HepG2 (cell line): ENCODE measurements around the gene RAP2A. TPM values are rescaled to one million over a fixed set of nuclear protein-coding genes. Genes with fewer than 3 reads are reported as not detected.
A peak's percentile ranks its signal among the peaks of the same experiment; 100 is the strongest.

Source experiments
- BHLHE40 ChIP-seq: IDR thresholded peaks from 2 replicates; pipeline ENCODE4 v1.6.1; 2011; ENCODE audit warnings: low read length, improper control_type of control experiment
- CENPT ChIP-seq: sonication (generic); formaldehyde crosslinking; IDR thresholded peaks from 2 replicates; pipeline ENCODE4 v1.8.0; 2022; ENCODE audit warnings: low read depth, mild to moderate bottlenecking, moderate library complexity, missing genetic modification reagents
- MAZ ChIP-seq, 2 experiments: sonication (generic) in 1 of 2; formaldehyde crosslinking in 1 of 2; IDR thresholded peaks; 2 replicates each; pipeline versions ENCODE4 v1.5.0 to v1.6.1; 2012 to 2020; ENCODE audit warnings: low read depth in 2 of 2, mild to moderate bottlenecking in 2 of 2, borderline replicate concordance in 1 of 2, improper control_type of control experiment in 1 of 2, low read length in 1 of 2, missing genetic modification reagents in 1 of 2, moderate library complexity in 1 of 2
- SP1 ChIP-seq, 2 experiments: fragments of 450-650 bp in 1 of 2; sonication (generic) in 1 of 2; formaldehyde crosslinking in 1 of 2; IDR thresholded peaks; 2 replicates each; pipeline versions ENCODE4 v1.4.0 to v1.6.1; 2016 to 2020; ENCODE audit warnings: missing genetic modification reagents in 1 of 2
- TFAP4 ChIP-seq: sonication (generic); IDR thresholded peaks from 2 replicates; pipeline ENCODE4 v1.6.1; 2016; ENCODE audit warnings: low read depth, borderline replicate concordance
- TFDP2 ChIP-seq: sonication (generic); formaldehyde crosslinking; IDR thresholded peaks from 2 replicates; pipeline ENCODE4 v1.4.0; 2020; ENCODE audit warnings: missing genetic modification reagents
- UBTF ChIP-seq: sonication (generic); formaldehyde crosslinking; IDR thresholded peaks from 2 replicates; pipeline ENCODE4 v1.4.0; 2020; ENCODE audit warnings: mild to moderate bottlenecking, missing genetic modification reagents
- ZFP1 ChIP-seq: IDR thresholded peaks from 2 replicates; pipeline ENCODE4 v1.6.1; 2016
- ZFP62 ChIP-seq: sonication (generic); formaldehyde crosslinking; IDR thresholded peaks from 2 replicates; pipeline ENCODE4 v1.4.0; 2020; ENCODE audit warnings: missing genetic modification reagents
- ZNF207 ChIP-seq: fragments of 450-650 bp; IDR thresholded peaks from 2 replicates; pipeline ENCODE4 v1.6.1; 2016; ENCODE audit warnings: antibody characterized with exemption, borderline replicate concordance
- ZNF407 ChIP-seq: sonication (generic); formaldehyde crosslinking; IDR thresholded peaks from one replicate; pipeline ENCODE4 v1.5.1; 2020; ENCODE audit warnings: mild to moderate bottlenecking, missing genetic modification reagents; ENCODE audit errors: not compliant biosample characterization
- ZNF546 ChIP-seq: sonication (generic); formaldehyde crosslinking; conservative IDR thresholded peaks from 2 replicates; pipeline ENCODE4 v1.8.1; 2023; ENCODE audit warnings: mild to moderate bottlenecking, missing genetic modification reagents
- ZNF839 ChIP-seq: sonication (generic); formaldehyde crosslinking; IDR thresholded peaks from 2 replicates; pipeline ENCODE4 v1.4.0; 2020; ENCODE audit warnings: missing genetic modification reagents, mild to moderate bottlenecking, borderline replicate concordance
- ZSCAN12 ChIP-seq: sonication (generic); formaldehyde crosslinking; IDR thresholded peaks from 2 replicates; pipeline ENCODE4 v1.9.0; 2021; ENCODE audit warnings: mild to moderate bottlenecking, missing genetic modification reagents
- polyA plus RNA-seq, 8 experiments: library from polyadenylated mRNA; depleted of rRNA in 3 of 8; stranded (reverse) in 7 of 8; unstranded in 1 of 8; fragments of >200 nt; fragmentation: Illumina TruSeq in 4 of 8; extraction: Trizol in 4 of 8; gene quantifications; 2 replicates each; pipeline versions ENCODE4 v1.2.1 to v1.2.3, GENCODE V29; 2011 to 2016; ENCODE audit warnings: low read depth in 4 of 8, missing spikeins in 1 of 8, mixed read lengths in 1 of 8; ENCODE audit not compliant: insufficient read depth in 1 of 8
- total RNA-seq, 5 experiments: library from RNA; depleted of rRNA; stranded (reverse); fragments of >200 nt; fragmentation: Illumina TruSeq; extraction: Trizol; gene quantifications; 2 replicates each; pipeline ENCODE4 v1.2.3, GENCODE V29; 2016; ENCODE audit warnings: low read depth in 1 of 5

Gene RAP2A
- total and polyA plus RNA-seq, 2 of the 13 experiments (the other 11 are each of a cell fraction or from before 2014, with no cell fraction given) = 9.9 to 23.1 TPM

- TF ChIP-seq ZSCAN12 (CRISPR knock-in tag) (no peak), ZNF207 (no peak), ZFP62 (no peak), BHLHE40 (no peak), TFAP4 (no peak; the same call in 1 of the 2 replicates), ZNF407 (CRISPR knock-in tag) (no peak), UBTF (CRISPR knock-in tag) (no peak), ZNF546 (no peak), SP1 (IDR thresholded peaks at IDR 0.05) (no peak), SP1 (CRISPR knock-in tag; IDR thresholded peaks at IDR 0.05) (0 out of 2 replicates have a peak, but pooled peaks have one; percentile 16), ZNF839 (CRISPR knock-in tag) (no peak), ZFP1 (CRISPR knock-in tag) (no peak), TFDP2 (CRISPR knock-in tag) (peak; percentile 68), MAZ (IDR thresholded peaks at IDR 0.05; ENCODE audit: borderline replicate concordance, low read depth, low read length) (0 out of 2 replicates have a peak, but pooled peaks have one; percentile 21), MAZ (CRISPR knock-in tag; IDR thresholded peaks at IDR 0.05; ENCODE audit: low read depth) (no peak), CENPT (CRISPR knock-in tag) (no peak)
Observed at GRCh38 chr13:97433727-97434396, at the start of gene RAP2A (continued).
